NCI-H748 treated with DMSO at 0.1 percent for 48 hours (cell line): ENCODE results near the gene NOXO1.
"Not testable (repeated sequence)": the region's sequence is repeated elsewhere in the genome, so short reads cannot be mapped to it uniquely, and the experiment has no call there.

Experiments
- DNase-seq: peaks from one replicate; lab custom pipeline; 2025; lab: John Stamatoyannopoulos, UW

NOXO1 gene

DNA sequence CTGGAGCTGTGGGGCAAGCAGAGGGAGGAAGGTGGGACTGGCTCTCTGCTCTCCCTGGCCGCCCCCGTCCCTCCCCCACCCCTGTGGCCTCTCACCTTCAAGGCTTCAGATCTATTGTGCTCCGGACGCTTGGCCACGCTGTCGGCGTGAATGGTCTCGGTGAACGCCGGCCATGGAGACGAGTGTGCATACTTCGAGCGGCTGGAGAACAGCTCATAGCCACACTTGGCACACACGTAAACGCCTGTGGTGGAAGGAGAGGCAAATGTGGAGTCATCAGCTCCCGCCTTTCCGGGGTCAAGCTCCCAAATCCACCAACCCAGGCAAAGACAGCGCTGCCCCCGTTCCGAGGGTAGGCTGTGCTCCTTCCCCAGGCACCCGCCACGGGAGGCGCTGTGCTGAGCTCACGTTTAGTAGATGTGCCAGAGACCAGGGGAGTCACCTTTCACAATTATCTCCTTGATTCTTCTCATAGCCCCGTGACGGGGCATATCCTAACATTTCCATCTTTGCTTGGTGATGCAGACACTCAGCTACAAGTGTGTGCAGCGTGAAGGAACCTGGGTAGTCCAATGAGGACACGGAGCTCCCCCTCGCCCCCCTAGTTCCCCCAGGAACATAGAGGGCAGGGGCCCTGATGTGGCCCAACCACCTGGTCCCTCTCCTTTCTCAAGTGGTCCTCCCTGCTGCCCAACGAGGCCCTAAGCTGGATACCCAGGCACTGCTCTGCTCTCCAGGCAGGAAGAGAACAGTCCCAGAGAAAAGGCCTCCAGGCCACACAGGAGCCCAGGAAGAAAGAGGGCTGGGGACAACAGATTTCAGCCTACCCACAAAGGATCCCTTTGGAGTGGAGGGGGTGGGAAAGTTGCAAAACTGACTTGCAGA is 39.9 kb downstream of the NOXO1 start:
- DNase-seq = no peak

DNA sequence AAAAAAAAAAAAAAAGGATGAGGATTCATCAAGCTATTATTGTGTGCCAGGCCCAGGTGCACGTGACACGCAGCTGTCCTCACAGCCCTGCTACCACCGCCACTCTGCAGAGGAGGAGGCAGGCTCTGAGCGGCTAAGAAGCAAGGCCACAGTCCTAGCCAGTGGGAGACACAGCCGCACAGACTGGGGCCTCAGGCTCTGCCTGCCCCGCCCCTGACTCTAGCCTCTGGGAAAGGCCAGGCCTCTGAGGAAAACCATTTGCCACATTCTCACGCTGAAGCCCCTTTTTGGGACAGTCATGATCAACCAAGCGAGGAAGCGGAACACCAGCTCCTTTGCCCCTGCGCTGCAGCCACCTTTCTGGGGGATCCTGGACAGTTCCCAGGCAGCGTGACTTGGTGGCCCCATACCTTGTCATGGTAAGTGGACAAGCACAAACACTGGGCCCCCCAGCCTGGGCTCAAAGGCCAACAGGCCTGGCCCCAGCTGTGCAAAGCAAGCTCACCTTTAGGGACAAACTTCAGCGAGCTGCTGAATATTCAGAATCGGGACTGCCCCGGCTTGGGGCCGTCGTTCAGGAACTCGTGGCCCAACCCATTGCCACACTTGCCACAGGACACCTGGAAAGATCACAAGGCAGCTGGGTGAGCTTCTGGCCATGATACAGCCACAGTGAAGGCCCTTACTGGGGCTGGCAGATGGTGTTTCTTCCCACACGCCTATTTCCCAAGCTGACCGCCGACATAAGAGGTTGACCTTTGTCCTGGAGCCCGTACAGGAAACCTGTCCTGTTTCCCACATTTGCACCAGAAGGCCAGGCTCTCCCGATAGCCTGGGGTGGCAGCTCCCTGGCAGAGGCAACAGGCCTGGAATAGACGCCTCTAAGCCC is 40.8 kb downstream of the NOXO1 start:
- no peak for DNase-seq

DNA sequence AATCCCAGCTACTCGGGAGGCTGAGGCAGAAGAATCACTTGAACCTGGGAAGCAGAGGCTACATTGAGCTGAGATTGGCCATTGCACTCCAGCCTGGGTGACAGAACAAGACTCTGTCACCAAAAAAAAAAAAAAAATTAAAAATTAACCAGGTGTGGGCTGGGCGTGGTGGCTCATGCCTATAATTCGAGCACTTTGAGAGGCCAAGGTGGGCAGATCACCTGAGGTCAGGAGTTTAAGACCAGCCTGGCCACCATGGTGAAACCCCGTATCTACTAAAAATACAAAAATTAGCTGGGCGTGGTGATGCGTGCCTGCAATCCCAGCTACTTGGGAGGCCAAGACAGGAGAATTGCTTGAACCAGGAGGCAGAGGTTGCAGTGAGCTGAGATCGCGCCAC is 41.4 kb downstream of the NOXO1 start:
- not testable (repeated sequence) for DNase-seq

DNA sequence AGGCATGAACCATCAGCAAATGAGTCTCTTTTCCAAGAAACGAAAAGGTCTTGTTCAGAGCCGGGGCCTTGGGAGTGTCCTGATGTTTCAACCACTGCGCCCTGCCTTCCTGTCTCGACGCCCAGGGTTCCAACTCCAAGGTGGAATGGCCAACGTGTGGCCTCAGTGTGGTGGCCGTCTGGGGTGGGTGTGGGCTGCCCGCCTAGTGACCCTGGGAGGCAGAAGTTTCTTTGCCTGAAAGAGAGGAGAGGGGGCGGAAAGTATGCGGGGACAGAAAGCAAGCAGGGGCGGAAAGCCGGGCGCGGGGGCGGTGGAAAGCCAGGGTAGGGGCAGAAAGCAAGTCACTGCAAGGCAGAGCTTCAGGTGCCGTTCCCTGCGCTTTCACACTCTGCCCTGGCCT is 42.4 kb downstream of the NOXO1 start:
- DNase-seq = no peak

DNA sequence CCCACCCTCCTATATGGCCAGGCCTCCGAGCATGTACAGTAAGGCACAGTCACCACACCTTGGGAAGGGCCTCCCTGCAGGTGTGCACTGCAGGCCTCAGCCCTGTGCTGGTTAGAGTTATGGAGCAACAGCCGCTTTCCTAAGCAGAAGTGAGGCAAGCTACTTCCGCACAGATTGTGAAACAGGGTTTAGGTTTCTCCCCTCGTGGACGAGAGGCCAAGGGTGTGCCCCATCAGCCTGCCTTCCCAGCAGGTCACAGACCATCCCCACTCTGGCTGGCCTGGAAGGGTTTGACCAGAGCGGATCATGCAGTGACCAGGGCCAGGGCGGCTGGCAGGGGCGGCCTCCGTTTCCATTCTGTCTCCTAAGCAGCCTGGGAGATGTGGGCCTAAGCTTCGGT is 43.0 kb downstream of the NOXO1 start:
- no peak for DNase-seq

DNA sequence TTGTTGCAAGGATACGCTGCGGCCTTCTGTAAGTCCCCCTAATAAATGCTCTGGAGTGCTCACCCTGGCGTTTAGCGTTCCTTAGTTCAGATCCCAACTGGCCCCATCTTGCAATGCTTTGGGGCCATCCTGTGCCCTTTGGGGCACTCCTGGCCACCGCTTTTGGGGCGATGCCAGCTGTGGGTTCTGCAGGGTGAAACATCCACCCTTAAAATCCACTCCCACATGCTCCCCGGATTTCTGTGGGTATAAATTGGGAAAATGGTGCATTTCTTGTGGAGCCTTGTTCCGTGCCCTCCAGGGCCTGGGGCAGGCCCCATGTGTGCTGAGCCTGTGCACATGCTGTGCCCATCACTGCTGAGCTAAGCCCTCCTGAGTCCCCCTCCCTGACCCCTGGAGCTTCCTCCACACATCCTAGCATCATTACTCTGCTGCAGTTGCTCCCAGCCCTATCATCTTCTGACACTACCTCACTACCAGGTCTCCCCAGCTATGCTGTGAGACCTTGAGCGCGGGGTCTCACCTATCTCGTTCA is 44.3 kb downstream of the NOXO1 start:
- no peak for DNase-seq

DNA sequence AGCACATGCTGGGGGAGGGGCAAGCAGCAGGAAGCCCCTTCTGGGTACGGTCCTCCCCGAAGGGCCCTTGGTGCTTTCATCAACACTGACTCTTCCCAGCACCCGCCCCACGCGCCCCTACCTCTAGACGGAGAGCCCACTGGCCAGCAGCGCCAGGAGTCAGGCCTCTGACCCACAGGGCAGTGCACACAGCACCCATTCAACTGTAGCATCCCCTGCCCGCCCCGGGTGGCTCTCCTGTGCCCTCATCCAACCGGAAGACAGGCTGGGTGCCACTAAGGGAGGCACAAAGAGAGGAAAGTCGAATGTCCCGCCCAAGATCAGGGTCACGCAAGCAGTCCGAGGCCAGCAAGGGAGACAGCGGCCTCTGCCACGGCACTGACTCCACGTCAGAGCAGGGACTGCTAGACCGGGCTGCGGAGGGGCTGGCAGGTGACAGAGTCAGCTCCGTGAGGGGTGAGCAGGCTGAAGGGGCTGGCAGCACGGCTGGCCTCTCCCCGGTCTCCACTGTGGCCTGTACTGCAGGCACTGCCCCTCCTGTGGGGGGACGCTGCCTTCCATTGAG is 48.1 kb downstream of the NOXO1 start:
- no peak for DNase-seq

DNA sequence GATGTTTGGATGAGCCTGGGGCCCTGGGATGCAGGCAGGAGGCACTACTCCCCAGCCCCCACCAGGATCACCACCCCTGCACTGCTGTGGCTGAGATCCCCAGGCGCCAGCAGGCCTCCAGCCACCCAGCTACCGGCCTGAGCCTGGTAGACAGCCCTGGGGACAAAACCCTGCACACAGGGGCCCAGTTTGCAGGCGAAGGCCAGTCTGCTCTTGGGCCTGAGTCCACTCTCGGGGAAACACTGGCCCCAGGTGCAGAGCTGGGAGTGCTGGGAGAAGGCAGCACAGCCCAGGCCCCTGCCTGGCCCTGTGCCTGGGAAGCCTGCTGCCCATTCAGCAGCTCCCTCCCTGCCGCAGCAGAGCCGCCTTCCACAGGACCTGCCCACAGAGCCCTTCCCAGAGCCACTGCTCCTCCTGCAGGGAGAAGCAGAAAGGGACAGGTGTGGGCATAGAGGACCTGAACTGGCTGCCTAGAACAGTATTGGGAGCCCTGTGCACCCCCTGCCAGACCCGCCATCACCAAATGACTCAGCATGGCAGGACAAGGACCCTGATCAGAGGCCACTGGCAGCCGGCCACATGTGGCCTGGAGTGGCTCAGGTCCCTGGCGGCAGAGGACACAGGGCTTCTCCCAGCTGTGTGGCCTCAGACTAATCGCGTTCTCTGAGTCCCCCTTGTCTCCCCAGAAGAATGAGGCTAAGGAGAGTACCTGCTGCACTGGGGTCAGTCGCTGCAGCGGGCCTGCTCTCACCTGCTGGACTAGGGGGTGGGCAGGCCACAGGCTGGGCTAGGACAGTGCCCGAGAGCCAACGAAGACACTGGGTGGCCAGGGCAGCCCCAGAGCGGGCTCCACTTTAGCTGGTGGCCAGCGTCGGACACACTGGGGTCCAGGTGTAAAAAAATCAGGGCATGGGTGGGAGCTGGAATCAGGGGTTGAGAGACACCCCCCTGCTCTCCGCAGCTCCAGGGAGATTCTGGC is 48.9 kb downstream of the NOXO1 start:
- no peak for DNase-seq

DNA sequence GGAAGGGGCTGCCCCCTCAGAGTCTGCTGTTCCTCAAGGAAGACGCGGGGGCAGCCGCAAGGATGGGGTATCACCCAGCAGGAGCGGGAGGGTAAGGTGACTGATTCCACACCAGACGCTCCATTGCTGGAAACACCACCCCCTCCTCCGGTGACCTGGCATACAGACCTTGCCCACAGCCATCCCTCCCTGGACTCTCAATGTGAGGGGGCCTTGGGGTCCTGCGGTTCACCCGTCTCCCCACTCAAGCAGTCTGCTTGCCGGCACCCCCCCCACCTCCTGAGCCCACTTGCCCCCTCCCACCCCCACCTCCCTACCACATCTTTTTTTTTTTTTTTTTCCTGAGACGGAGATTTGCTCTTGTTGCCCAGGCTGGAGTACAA is 50.9 kb downstream of the NOXO1 start:
- no peak for DNase-seq

DNA sequence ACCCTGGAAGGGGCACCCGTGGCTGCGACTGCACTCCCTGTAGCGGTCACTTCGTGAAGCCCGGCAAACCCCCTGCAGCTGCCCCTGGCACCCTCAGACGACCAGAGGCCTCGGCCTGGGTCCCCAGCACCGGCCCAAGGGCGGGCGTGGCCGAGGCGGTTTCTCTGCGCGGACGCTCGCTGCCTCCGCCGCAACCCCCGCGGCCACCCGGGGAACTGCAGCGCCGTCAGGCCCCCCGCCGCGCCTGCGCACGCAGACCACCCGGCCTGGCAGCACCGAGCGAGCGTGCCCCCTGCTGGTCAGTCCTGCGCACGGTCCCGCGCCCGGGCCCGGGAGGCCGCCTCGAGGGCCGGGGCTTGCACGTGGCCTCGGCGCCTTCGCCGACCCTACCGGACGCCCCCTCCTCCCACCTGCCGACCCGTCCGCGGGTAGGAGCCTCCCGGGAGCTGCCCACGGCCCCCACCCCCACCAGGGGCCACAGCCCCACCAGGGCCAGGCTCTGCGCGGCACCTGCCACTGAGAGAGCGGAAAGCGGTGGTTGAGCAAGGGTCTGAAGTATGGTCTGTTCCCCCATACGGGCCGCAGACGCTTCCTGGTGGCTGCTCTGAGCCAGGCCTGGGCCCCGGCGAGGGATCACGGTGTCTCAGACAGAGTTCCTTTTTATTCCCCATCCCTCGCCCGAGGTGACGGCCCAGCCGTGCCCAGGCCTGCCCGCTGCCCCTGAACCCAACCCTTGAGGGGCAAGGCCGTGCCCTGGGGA is 51.5 kb downstream of the NOXO1 start:
- DNase-seq = peak; percentile 12

DNA sequence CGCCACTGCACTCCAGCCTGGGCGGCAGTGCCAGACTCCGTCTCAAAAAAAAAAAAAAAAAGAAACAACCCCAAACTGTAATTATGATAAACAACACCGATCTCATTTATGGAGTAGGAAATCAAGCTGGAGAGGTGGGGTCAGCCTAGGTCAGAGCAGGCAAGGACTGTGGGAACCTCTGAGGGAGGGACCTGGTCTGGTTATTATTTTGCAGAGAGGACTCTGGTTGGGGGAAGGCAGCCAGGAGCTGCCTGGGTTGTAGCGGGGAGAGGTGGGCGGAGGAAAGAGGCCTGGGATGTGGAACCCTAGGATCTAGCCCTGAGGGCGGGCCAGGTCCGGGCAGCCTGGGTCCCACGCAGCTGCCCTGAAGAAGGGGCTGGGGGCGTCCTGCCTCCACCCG is 52.2 kb downstream of the NOXO1 start:
- no peak for DNase-seq
